Coronary artery (tissue), 2 donors: Measurements from ENCODE around the gene GABBR2.

ENCODE experiments used
- DNase-seq: peaks from one replicate; pipeline ENCODE4 v3.0.0-alpha.2; 2017; ENCODE audit warnings: low spot score
- H3K27ac ChIP-seq, 2 donors: fragments of 200-600 bp; sonication (generic); one replicate each; pipeline ENCODE4 v1.5.1; 2016 to 2019
- H3K4me3 ChIP-seq: fragments of 200-600 bp; sonication (generic); 2 replicates; pipeline ENCODE4 v1.5.1; 2016; ENCODE audit warnings: mild to moderate bottlenecking, moderate library complexity
- CTCF ChIP-seq: fragments of 200-600 bp; sonication (generic); IDR thresholded peaks from one replicate; pipeline ENCODE4 v1.5.1; 2019; ENCODE audit warnings: antibody characterized with exemption

The GABBR2 gene

GRCh38 chr9:98607787-98608186 is 100.9 kb downstream of the GABBR2 start:
- Histone ChIP-seq H3K27ac (no peak overlapping the region), H3K4me3 (no peak overlapping the region)
- no peak for DNase-seq
- TF ChIP-seq CTCF, result no peak

GRCh38 chr9:98607152-98607551 is 101.6 kb downstream of the GABBR2 start:
- no peak overlapping the region for H3K27ac ChIP-seq
- TF ChIP-seq CTCF, result no peak
- no peak overlapping the region for H3K4me3 ChIP-seq
- no peak for DNase-seq

GRCh38 chr9:98606730-98607129 is 102.0 kb downstream of the GABBR2 start:
- H3K4me3 ChIP-seq, result no peak overlapping the region
- TF ChIP-seq CTCF, result no peak
- H3K27ac ChIP-seq, result no peak overlapping the region
- no peak for DNase-seq

GRCh38 chr9:98605116-98605515 is 103.6 kb downstream of the GABBR2 start:
- DNase-seq, result no peak
- H3K27ac ChIP-seq, result no peak overlapping the region
- TF ChIP-seq CTCF, result no peak
- H3K4me3 ChIP-seq, result no peak overlapping the region

- no peak overlapping the region for H3K4me3 ChIP-seq
- H3K27ac ChIP-seq, result no peak overlapping the region
- no peak for DNase-seq
- no peak for TF ChIP-seq CTCF
Measured at GRCh38 chr9:98603821-98604383, 104.8 kb downstream of the GABBR2 start.

- Histone ChIP-seq H3K4me3 (no peak overlapping the region), H3K27ac (peak overlapping the region in 1 of 2 donors; percentile 0)
- peak; percentile 36 for DNase-seq
- no peak for TF ChIP-seq CTCF
Measured at GRCh38 chr9:98602839-98603500, 105.8 kb downstream of the GABBR2 start.

GRCh38 chr9:98600631-98601030 is 108.1 kb downstream of the GABBR2 start:
- no peak for DNase-seq
- Histone ChIP-seq H3K4me3 (no peak overlapping the region), H3K27ac (no peak overlapping the region)
- no peak for TF ChIP-seq CTCF
